Midbrain (tissue), 1 donor: Measurements from ENCODE around the gene KIF26B.
"Not testable (repeated sequence)": the region's sequence is repeated elsewhere in the genome, so short reads cannot be mapped to it uniquely, and the experiment has no call there.

Experiments
- DNase-seq: peaks from one replicate; lab custom pipeline; 2025; lab: John Stamatoyannopoulos, UW

Gene KIF26B

DNA sequence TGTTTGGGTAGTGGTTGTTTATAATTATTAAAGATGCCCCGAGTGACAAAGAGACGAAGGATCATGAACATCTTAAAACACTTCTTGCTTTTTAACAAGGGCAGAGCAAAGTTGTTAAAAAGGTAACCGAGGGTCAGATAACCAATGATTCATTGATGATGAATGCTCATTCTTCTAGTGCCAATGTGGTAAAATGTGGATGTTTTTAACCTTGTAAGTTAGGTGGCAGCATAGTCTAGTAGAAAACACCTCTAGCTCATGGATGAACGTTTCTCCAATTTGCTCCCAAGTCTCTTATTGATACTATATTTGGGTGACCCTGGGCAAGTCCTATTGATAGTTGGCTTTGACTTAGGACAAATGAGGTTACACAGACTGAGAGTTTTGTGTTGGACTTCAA lies 167.9 kb downstream of the KIF26B start:
- DNase-seq = no peak

DNA sequence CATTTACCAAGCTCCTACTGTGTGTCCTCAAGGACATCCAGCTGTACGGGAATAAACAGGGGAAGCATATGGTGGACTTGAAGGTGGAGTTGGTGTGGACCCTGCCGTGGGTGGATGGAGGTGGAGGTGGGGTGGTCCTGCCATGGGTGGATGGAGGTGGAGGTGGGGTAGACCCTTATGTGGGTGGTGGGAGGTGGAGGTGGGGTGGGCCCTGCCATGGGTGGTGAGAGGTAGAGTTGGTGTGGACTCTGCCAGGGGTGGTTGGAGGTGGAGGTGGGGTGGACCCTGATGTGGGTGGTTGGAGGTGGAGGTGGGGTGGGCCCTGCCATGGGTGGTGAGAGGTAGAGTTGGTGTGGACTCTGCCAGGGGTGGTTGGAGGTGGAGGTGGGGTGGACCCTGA lies 169.0 kb downstream of the KIF26B start:
- DNase-seq = not testable (repeated sequence)

DNA sequence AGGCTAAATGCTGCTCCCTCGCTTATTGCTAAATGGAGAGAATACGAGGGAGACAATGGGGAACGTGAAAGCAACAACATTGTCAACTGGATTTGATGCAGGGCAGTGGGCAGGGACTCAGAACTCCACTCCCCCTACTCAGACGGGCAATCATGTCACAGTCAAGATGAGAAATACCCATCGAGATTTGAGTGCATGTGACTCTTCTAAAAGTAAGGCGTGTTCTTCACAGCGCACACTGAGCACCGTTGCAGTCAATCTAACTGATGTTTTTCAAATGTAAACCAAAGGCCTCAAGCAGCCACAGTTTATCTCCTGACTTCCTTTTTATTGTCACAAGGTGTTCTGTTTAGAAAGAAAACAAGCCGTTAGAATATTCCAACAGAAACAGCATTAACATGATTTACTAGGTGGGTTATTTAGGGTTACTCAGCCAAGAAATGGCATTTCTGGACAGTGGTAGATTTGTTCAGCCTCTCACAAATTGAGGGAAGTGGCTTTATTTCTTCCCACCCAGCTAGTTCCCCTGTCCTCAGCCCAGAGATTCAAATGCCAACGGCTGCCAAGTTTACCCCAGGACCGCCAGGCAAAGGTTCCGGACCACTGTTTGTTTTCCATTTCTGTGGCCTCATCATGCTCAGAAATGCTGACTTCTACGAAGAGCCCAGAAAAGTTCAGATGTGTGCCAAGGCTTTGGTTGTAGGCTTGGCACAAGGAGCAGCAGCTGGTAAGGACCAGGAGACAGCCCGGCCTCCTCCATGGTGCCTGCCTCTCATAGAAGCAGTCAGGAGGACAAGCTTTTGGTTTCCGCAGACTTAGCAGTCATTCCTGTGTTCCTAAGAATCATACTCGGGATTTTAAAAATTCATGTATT lies 171.4 kb downstream of the KIF26B start:
- DNase-seq = peak; percentile 5

DNA sequence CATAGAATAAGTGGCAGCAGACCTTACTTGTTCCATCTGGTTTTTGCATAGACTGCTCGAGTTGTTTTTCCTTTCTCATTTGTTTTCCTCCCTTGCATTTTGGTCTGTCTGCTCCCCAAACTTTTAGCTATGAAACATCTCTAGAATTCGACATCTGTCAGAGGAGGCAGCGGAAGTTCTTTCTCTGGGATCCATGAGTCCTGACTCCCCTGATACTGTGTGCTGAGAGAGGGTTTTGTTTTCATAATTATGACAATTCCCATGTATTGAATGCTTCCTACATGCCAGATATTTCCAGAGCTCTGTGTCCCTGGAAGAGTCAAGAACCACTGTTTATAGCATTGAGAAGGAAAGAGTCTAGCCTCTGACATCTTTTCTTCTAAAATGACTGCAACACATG lies 172.6 kb downstream of the KIF26B start:
- DNase-seq = no peak

DNA sequence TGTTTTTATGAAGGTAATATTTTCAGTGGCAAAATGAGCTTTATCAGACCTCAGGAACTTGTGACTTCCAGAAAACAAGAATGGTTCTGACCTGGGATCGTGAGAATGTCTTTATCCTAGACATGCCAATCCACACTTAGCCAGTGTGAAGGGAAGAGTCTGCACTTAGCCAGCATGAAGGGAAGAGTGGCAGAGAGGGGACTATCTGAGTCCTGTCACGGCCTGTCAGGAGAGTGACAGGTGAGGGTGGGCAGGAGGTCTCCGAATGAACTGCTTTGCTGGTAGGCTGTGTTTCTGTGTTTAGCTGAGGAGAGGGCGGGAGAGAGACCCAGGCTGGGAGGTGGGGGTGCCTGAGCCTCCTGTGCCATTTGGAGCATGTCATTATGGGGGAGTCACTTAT lies 173.1 kb downstream of the KIF26B start:
- DNase-seq = no peak

DNA sequence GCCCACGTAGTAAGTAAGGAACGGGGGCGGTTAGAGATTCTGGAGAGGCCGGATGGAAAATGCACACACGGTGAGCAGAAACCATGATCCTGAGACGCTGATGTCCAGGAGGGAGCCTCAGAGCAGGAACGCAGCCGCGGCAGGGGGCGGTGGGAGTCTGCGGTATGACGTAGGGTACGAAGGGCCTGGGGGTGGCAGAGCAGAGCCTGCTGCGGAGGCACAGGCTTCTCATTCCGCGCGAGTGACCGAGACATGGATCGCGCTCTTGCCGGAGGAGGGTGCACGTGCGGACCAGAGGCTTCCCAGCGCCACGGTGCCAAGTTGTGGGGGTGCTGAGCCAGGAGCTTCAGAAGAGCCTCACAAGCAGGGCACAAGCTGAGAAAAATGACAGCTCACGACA lies 176.2 kb downstream of the KIF26B start:
- no peak for DNase-seq

DNA sequence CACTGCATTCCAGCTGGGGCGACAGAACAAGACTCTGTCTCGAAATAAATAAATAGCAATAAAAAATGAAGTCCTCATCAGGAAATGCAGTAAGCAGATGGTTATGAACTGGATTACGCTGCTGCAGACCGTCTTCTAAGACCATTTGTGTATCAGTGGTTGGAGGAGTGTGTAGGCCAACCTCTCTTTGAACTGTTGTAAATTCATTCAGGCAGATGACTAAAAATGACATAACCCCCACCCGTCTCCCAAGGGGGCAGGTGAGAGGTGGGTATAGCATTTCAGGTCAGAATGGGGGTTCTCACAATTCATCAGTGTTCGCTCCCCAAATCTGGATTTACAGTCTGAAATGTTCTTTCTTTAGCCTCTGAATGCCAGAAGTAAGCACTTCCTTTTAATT lies 177.3 kb downstream of the KIF26B start:
- DNase-seq = no peak

DNA sequence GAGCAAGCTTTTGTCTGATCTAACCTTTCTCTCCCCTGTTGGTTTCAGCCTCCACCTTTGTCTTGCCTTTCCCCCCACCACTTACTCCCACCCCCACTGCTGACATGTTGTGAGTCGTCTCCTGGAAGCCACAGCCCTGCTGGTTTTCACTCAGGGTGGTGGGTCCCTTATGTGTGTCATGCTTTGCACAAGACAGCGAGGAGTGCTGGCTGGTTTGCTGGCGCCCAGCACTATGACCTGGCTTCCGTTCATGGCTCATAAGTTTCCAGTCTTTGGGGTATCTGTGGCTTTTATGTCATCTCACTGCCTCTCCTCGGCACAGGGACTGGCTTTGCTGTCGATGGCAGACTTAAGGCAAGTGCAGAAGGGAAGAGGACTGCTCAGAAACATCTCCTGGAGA lies 177.7 kb downstream of the KIF26B start:
- no peak for DNase-seq

DNA sequence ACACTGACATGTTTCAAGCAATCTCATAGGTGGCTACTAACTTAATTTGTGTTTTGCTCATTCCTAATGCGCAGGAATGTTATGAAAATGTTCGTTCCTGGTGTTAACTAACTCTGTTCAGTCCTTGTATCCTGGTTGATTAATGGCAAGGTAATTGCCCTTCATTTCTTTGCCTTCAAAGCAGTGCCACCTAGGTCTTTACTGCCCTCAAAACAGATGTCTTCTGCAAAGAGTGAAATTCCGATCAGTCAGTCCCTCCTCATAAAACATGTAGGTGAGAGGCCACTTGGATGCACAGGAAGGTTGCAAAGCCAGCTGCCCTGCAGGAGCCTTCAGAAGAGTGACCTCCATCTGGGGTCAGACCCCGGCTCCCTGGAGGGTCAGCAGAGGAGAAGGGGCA lies 179.4 kb downstream of the KIF26B start:
- no peak for DNase-seq

DNA sequence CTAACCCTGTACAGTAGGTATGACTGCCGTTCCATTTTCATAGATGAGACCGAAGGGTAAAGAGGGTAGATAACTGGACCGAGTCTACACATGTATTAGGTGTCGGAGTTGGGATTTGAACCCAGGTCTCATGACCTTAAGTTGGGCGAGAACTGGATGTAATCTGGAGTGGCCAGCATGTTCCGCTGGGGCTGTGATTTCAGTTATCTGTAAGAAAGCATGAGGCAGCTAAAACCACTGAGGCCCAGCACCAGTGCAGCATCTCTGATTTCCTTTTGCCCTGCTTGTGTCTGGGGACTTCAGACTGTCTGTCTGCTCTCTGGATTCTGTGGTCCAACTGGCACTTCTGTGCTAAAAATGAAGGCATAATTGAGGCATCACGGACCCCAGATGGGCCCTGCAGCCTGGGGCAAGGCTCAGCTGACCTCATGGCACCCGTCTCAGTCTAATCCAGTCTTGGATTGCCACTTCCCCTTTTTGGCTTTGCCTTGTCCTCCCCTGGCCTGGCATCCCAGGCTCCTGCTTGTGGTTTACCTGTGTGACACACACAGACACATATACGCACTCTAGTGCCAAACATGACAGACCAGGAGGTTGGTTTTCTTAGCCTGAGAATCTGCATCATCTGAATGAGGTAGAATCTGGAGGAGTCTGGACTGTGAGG lies 180.2 kb downstream of the KIF26B start:
- DNase-seq = no peak

DNA sequence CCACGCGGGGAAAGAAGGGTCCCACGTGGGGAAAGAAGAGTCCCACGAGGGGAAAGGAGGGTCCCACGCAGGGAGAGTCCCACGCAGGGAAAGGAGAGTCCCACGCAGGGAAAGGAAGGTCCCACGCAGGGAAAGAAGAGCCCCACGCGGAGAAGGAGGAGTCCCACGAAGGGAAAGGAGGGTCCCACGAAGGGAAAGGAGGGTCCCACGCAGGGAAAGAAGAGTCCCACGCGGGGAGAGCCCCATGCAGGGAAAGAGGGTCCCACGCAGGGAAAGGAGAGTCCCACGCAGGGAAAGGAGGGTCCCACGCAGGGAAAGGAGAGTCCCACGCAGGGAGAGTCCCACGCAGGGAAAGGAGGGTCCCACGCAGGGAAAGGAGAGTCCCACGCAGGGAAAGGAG lies 180.9 kb downstream of the KIF26B start:
- DNase-seq = not testable (repeated sequence)

DNA sequence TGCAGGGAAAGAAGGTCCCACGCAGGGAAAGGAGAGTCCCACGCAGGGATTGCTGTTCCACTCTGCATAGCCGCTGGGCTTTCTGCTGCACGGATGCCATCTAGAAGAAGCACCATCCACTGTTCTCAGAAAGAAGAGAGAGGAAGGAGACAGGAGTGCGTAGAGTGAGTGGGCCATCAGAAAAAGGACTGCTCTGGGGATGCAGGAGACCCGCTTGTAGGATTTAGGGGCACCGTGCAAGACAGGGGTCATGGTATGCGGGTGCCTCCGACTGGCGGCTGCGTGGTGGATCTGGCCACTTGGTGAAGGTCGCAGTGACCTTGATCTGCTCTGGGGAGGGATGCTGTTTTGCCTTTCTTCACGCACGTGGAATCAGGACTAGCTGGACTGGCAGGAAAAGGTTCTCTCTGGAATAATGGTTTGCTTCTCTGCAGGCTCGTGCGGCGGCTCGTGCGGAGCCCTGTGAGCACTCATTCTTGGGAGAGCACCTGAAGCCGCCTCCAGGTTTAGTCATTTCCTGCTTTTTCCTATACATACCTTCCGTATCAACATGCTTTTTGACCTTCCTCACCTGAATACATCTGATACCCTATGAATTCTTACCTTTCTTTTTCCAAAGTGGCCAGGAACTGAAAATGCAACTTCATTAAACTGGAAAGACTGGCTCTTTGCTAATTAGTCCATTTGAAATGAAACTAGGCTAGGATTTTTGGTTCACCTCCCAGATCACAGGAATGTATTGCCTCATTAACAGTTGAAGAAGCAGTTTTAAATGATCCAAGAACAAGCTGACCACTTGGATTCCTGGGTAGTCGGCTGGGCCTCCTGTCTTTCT lies 181.6 kb downstream of the KIF26B start:
- peak; percentile 8 for DNase-seq

DNA sequence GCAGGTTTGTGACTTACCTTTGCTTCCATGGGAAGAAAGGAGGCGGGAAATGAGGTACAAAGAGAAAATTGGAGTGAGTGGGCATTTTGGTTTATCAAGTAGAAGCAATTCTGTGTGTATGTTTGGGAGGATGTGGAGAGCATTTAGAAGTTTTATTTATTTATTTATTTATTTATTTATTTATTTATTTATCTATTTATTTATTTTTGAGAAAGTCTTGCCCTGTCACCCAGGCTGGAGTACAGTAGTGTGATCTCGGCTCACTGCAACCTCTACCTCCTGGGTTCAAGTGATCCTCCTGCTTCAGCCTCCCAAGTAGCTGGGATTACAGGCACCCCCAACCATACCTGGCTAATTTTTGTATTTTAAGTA lies 182.2 kb downstream of the KIF26B start:
- not testable (repeated sequence) for DNase-seq

DNA sequence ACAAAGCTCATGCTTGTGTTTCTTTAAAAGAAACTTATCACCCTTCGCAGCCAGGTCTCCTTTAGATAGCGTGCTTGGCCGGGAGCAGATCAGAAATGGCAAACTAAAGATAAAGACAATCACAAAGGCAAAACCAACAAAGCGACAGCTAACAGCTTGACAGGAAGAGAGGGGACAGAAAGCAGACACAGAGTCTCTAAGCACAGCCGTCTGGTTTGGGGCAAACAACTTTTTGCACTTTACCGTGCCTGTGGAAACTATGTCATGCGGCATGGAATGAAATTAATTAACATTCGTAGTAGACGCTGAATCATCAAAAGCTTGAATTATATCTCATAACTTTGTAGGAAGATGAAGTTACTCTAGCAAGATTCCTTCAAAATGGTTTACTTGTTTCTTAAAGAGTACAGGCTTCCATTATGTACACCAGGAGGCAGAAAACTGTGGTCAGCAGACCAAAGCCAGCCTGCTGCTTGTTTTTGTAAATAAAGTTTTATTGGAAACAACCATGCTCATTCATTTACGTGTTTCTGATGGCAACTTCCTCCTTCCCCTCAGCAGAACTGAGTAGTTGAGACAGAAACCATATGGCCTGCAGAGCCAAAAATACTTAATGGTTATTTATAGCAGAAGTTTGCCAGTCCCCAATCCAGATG lies 183.2 kb downstream of the KIF26B start:
- DNase-seq = no peak

DNA sequence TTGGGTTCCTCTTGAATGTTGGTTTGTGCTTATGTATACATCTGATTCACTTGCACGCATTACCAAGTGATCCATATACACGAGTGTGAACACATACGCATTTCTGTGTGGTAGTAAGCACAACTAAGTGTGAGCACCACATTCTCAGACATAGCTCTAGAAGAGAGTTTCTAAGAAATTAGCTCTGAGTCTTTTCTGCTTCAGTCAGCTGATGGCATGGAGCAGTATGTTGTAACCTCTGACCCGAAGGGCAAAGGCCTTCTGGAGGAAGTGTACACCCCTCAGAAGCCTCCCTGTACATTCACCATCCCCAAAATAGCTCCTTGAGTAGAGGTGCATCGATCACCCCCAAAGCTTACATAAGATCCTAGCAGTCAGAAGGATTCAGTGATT lies 183.7 kb downstream of the KIF26B start:
- no peak for DNase-seq

DNA sequence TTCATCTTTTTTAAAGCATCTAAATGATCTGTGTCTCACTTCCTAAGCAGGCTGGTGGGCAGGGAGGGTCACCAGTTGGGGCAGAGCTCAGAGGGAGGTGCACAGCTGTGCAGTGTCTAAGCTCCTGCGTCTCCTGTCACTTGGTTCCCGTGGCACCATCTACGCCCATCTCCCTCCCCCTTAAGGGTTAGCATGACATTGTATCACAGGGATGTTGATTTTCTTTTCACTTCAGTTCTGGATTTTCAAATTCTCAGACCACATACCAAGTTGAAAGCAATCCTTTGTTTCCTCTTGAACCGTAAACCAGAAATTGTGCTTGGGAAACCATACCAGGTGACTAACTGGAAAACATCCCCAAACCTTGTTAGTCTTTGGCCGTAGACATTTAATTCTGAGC lies 187.0 kb downstream of the KIF26B start:
- DNase-seq = no peak

DNA sequence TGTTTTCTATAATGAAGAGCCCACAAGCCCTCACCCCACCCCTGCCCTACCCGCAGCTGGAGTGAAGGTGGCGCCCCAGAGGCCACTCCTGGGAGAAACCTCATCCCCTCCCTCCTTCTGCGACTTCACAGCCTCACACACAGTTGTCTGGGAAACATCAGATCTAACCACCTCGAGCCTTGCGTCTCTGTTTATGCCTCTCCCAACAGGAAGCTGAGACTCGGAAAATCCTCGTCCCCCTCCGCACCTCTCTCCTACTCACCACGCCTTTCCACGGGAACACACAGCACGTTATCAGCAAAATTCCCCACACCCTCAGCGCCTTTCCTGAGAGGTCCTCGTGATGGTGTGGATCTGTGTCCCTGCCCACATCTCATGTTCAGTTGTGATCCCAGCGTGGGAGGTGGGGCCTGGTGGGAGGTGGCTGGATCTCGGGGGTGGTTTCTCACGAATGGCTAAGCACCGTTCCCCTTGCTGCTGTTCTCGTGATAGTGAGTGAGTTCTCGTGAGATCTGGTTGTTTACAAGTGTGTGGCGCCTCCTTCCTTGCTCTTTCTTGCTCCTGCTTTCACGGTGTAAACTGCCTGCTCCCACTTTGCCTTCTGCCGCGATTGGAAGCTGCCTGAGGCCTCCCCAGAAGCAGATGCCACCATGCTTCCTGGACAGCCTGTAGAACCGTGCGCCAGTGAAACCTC lies 190.6 kb downstream of the KIF26B start:
- no peak for DNase-seq

DNA sequence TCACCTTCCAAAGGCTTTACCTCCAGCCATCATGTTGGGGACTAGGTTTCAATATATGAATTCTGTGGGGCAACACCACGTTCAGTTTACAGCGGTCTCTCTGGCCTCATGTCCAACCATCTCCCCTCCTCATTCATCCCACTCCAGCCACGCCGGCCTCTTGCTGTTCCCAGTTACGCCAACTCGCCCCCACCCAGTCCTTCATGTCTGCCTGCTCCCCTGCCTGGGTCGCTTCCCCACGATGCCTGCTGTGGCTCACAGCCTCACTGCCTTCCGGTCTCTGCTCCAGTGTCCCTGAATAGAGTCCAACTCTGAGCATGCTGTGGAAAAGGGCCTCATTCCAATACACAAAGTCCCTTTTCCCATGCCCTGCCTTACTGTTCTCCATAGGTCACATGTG lies 193.8 kb downstream of the KIF26B start:
- DNase-seq = no peak

DNA sequence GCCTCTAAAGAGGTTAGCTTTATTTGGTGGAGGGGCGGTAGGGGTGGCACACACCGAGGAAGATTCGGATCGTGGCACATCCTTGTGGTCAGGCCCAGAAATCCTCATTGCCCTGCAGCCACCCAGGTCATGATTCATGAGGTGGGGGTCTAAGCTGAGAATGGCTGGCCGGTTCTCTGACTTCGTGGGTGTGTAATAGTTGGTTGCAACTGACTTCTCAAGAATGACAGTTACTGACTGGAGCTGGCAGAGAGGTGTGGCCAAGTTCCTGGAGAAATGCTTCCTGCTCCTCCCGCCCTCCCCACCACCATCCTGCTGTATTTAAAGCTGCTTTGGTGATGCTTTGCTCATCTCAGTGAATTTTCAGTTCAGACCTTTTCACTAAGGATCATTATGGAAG lies 198.6 kb downstream of the KIF26B start:
- no peak for DNase-seq

DNA sequence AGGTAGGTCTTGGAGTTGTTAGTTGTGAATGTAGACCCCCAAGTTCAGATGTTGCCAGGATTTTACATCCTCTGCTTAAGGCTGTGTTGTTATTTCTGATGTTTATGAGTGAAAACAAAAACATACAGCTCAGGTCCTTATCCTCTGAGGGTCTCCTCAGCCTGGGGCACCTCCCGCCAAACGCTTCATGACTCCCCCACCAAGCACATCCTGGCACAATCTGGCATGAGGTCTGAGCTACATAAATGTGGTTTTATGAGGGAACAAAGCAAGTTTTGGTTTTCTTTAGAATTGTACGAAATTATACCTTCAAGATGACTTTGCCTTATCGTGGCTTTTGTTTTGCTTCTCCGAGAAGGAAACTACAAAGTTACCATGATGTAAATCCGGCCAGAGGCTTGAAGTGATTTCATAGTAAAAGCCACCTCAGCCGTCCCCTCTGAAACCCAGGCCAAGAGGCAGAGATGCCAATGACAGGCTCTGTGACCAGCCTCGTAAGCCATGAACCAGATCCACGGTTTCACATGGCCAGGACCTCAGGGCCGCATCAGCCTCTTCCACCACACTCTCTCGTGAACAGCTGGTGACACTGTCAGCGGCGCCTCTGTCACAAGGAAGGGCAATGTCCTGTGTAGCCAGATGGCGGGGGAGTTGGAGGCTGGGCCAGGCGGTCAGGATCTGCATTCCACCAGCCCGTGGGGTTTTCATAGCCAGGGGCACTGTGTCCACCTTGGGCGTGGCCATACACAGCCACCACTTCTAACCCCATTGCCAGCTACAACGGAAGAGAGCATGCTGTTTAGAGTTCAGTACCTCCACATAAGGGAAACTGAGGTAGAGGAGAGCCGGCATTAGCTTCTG lies 199.4 kb downstream of the KIF26B start:
- DNase-seq = no peak
